Activated CD8-positive, alpha-beta memory T cell treated with anti-CD3 and anti-CD28 coated beads, Interleukin-2, amount 50 U/mL, for 1 hour (primary cell): ENCODE results near the gene TTLL7.
"Not testable (repeated sequence)": the region's sequence is repeated elsewhere in the genome, so short reads cannot be mapped to it uniquely, and the experiment has no call there.

ENCODE experiments used
- DNase-seq: peaks from one replicate; pipeline ENCODE4 v3.0.0-alpha.2; 2020; ENCODE audit errors: extremely low read depth

TTLL7 gene

DNA sequence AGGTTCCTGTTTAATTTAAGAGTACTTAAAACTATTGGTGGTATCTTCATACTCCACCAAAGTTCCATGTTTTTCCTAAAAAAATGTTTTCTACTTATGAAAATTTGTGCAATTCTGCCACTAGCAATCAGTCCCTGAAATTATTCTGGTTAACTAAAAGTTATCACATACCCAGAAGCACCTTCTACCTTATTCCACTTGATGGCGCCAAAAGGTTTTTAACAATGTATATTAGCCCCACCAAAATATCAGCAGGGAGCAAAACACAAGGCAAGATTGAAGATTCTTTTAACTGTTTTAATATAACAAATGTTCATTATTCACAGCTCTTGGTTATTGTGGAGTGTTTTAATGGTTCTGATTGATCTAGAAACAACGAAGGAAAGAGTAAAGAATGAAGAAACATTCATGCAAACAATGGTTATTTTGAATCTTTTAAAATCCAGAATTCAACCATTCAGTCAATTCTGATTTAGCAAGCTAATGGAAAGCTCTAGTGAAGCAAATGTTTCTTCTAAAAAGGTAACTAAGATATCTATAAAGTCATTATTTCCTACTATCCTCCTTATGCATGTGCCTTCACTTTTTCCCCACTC, 67.2 kb downstream of the TTLL7 start:
- DNase-seq: no peak

DNA sequence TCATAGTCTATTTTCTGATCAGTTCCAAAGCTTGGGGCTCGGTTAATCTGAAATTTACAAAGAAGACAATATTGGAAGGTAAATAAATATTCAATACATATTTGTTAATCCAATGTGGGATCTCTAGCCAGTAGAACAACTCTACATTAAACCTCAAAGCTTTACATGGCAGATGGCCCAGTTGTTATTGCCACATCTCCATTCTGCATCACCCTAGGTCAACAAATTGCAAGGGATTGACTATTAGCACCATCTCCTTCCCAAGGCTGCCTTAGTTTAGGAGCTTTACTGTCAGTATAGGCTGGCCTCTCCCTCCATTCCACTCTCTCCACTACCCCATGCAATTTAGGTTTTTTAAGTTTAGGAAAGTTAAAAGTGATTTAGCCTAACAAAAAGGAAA, 69.7 kb downstream of the TTLL7 start:
- no peak for DNase-seq

DNA sequence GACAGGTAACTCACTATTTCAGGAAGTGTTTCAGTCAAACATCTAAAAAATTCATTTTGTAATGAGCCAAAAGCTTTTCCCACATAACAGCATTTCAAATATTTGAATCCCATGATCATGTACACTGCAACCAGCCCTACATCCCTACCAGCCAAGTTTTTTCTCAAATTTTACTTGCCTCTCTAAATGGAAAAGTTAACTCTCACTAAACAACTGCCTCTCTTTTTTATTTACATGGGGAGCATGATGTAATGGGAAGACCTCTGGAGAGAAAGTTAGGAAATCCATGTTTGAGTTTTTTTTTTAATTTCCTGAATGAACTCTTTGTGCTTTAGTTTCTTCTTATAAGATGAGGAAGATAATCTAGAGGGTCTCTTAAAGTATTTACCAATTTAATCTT, 70.5 kb downstream of the TTLL7 start:
- DNase-seq: no peak

DNA sequence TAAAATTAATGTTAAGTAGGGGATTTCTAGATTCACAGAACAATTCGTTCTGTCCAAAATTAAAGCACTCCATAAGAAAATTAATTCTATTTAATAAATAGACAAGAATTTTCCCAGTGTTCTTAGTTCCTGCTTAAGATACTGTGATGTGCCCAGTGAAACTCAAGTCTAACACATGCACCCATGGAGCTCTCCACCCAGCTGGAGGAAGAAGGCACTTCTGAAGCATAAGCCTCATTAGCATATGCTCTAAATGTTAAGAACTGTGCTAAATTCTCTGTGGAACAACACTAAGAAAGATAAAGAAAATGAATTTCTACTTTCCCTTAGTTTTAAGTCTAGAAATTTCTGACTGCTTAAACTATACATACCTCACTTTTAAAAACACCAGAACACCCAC, 71.2 kb downstream of the TTLL7 start:
- no peak for DNase-seq

DNA sequence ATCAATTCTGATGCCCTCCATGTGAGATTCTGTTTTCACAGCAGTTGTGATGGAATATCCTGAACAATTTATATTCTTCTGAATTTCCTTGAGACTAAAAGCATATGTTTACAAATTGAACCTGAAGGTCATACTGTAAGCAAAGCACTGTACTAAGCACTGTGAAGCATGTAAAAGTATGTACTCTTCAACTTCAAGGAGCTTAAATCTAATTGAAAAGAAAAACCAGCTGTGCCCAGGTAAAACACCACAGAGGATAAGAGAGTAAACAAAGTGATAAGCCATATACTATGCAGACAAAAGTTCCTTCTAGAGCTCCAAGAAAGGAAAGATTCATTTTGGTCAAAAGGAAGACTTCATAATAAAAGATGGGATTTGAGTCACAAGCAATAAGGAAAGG, 71.9 kb downstream of the TTLL7 start:
- DNase-seq: no peak

DNA sequence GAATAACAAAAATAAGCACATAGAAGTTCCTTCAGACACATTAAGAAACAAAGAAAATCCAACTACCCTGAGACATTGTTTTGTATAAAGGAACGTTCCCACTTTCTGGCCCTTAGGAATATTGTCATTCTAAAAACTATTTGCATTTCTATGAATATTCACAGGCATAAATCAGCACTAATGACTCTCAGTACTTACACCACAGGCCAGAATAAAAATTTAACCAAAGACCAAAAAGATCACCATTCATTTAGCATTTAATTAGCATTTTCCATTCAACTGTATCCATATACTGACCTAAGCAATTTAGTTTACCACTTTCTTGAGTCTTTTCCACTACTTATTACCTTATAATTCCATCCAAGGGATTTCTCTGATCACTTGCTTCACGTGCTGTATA, 75.4 kb downstream of the TTLL7 start:
- DNase-seq: no peak

DNA sequence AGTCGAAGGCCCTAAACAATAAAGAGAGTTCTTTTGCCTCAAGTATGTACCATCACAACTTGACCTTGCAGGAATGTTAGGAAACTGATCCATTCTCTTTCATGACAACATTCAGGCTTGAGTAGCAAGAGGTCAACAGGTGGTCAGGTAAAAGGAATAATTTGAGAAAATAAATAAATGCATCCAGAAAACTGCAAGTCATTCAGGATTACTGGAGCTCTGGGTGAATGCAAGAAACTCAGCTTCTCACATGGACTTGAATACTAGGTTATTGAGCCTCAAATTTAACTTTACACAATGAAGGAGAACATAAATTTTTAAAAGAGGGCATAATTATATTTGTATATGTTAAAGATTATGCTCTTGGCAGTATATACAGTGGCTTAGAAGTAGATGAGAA, 76.5 kb downstream of the TTLL7 start:
- no peak for DNase-seq

DNA sequence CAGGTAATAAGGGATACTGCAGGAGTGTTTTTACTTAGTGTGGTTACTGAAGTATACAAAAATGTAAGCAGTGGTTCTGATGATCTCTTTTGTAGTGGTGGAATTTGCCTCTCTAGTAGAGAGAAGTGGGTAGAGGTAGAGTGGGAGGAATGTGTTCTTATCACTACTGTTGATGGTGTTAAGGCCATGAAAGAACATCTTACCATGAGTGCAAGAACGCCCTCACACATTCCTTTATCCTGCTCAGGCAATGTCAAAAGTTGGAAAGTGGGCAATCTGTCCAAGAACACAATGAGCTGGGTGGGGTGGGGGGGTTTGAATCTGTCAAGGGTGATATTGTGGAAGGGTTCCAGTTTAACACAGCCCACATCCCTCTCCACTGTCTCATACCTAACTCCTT, 78.6 kb downstream of the TTLL7 start:
- DNase-seq: no peak

DNA sequence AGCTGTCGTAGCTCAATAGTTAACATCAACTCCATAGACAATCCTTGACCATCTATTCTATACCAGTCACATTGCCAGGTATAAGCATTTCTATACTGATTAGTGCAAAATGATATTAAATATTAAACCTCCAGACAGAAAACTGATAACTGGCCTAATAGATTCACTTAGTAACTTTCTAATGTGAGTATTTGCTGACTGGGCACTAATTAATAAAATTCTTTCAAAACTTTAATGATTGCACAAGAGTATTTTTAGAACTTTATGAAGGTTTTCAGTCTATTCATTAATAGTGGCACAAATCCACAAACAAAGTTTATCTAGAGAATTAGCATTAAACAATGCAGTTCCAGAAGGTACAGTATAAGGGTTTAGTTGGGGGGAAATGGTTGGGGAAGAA, 79.1 kb downstream of the TTLL7 start:
- DNase-seq: no peak

DNA sequence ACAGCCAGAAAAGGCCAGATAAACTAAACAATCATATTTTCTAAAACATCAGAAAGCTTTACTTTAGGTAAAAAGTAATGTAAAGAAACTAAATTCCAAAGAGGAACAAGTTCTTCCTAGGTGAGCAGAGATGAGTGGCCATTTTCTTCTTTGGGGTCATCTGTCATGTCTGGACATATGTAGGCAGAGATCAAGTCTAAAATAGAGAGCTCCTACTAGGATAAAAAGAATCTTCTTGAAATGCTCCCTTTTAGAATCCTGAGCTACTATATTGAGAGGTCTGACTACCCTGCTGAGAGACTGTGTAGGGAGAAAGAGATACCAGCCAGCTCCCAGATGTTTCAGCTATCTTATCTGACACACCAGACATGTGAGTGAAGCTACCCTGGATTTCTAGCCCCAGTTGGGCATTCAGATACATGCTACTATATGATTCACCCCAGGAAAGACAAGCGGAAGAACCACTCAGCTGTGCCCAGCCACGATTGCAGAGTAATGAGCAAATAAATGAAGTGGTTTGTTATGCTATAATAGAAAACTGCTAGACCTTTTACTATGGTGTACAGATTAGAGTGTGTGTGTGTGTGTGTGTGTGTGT, 80.1 kb downstream of the TTLL7 start:
- no peak for DNase-seq

DNA sequence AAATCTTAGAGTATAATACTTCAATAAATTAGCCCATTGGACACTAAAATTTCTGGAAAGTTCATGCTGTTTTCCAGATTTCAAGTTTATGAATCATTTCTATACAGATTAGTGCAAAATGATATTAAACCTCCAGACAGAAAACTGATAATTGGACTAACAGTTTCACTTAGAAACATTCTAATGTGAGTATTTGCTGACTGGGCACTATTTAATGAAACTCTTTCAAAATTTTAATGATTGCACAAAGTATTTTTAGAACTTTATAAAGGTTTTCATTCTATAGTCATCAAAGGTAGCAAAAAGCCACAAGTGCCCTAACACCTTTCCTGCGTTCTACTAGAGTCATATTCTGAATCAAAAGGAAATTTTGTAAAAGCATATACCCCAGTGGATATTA, 81.0 kb downstream of the TTLL7 start:
- DNase-seq: no peak

DNA sequence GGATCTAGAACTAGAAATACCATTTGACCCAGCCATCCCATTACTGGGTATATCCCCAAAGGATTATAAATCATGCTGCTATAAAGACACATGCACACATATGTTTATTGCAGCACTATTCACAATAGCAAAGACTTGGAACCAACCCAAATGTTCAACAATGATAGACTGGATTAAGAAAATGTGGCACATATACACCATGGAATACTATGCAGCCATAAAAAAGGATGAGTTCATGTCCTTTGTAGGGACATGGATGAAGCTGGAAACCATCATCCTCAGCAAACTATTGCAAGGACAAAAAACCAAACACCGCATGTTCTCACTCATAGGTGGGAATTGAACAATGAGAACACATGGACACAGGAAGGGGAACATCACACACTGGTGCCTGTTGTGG, 82.8 kb downstream of the TTLL7 start:
- DNase-seq: not testable (repeated sequence)

DNA sequence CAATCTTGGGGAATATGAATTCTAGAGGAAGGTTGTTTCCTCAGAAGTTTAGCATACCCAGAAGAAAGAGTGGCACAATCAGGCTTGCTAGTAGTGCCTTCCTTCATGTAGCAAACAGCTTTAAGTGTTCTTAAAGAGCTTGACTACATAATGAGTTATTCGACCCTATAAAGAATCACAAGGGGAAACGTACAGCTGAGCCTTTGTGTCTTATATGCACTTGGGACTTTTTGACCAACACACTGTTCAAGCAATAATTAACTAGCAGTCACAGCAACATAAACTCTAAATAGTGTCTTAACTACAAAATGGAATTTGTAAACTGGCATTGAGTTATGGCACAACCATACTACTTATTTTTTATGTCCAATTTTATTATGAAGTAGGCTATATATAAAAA, 86.1 kb downstream of the TTLL7 start:
- DNase-seq: no peak

DNA sequence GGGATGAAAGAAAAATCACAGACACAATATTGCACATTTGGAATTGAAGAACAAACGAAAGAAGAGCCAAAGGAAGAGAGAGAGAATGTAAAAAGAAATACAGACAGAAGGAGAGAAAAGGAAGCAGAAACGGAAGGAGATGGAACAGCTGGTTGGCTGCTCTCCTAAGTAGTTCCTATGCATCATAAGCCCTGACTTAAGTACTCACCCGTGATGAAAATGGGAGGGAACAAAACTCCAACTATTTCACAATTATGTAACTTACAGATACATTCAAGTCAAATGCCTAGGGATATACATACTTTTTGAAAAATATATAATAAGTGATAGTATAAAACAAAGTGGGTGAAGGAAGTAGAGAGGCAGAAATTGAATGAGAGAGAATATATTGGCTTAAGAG, 88.5 kb downstream of the TTLL7 start:
- DNase-seq: no peak

DNA sequence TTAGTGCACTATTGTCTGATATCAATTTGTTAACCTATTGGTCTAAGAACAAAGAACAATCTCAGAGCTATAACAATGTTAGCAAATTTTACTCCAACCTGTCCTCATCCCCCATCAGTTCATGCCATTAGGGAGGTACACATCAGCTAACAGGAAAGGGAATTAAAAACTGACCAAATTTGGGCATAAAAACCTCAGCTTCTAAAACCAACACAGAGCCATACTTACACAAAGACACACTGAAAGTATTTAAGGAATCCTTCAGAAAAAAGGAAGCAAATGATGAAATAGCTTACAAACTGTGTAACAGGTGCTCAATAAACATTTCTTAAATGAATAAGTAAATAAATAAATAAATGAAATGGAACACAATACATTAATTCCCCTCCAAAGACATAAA, 89.2 kb downstream of the TTLL7 start:
- DNase-seq: no peak

DNA sequence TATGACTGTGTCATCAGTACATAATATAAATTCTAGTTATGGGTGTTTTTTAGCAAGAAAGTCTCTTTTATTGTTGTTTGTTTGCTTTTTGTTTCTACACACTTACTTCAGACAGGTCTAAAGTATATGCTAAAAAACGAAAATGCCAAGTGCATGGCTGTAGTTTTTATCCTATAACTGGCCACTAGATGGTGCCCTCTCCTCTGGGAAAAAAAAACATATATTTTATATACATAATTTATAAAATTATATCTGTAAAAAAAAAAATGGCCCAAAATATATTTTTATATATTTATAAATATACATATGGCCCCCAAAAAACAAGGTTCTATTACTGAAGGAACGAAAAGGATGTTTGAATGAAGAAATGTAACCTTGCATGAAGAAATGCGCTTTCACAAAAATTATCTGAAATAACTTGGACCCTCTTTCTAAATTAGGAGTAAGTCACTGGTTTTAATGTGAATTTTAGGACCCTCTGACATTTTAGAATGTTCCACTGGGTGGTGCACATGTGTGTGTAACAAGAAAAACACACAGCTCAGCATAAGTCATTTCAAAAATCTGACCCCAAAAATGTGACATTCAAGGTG, 93.5 kb downstream of the TTLL7 start:
- DNase-seq: no peak

DNA sequence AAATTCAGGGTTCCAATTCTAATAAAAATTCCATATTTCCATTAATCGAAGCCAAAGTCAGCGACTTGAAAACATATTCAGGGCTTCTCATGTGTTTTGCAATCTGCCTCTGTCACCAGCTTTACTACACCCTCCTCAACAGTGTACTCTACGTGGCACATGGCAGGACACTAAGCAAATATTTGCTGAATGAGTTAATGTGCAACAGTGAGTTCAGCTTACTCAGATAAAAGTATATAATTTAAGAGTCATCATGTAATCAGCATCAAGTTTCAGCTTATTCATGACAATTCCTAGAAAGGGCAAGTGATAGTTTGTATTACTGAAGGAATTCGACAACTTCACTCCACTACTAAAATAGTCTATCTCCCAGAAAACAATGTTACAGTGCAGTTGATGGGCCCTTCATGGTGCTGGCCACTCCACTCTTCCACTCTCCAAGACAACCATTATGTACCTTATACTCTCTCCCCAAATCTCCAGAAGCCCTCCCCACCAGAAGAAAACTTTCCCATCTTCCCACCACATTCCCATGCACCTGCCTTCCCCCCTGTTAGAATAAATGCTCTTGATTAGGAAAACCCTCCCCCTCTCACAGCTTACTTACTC, 97.3 kb downstream of the TTLL7 start:
- DNase-seq: no peak

DNA sequence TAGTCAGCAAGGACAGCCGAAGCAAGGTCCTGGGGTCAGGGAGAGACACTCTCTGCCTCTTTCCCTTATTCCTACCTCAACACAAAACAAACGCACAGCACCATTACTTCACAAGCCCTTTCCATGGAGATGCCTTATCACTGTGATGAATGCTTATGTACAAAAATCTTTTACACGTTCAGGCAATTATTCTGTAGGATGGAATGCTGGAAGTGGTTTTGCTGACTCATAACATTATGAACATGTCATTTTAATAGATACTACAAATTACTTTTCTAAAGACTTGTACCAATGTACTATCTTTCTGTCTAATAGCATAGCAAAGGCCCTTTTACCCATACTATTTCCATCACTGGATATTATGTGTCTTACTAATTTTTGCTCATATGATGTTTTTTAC, 98.4 kb downstream of the TTLL7 start:
- no peak for DNase-seq

DNA sequence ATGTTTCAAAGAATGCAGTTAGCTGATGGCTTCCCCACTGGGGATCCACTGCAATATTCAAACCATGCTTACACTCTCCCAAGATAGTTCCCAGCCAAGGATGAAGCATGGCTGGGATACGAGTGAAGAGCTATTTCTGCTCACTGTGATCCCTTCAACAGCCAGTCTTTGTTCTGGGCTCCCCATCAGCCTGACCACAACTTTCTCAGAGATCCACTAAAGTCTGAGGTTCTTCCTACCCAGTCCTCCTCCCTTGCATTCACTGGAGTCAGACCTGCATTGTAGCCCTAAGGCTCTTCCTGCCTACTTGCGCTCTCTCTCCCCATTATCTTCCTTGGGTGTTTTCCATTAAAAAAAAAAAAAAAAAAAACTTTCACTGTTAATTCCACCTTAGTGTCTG, 101.4 kb downstream of the TTLL7 start:
- DNase-seq: no peak

DNA sequence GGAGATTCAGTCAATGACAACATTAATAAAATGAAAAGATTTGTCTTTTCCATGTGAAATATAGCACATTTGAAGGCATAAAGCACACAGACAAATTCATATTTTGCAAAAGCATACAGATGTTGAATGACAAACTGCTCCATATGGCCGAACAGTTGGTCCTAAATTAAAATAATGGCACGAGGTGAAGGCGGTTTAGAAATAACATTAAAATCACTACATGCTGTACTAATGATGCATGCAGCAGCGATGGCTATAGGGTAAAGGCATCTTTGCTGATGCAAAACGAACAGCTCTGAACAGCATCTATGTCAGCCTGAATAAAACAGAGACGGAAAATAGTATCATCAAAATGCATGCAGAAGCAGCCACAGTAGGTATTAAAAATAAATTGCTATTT, 102.6 kb downstream of the TTLL7 start:
- no peak for DNase-seq

DNA sequence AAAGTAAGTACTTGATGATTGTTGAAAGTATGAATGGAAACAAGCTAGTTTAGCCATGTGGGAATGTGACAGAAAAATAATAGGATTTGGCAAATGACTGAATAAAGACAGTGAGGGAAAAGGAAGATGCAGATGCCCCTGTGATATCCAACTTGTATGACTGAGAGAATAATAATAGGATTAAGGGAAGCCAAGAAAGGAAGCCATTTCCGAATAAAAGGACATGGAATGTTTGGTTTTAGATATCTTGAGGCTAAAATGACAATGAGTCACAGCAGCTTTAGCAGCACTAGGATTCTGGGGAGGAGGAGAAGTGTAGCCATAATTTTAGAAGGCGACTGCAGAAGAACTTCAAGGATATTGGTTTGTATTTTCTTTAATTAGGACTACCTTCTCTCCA, 109.2 kb downstream of the TTLL7 start:
- no peak for DNase-seq

DNA sequence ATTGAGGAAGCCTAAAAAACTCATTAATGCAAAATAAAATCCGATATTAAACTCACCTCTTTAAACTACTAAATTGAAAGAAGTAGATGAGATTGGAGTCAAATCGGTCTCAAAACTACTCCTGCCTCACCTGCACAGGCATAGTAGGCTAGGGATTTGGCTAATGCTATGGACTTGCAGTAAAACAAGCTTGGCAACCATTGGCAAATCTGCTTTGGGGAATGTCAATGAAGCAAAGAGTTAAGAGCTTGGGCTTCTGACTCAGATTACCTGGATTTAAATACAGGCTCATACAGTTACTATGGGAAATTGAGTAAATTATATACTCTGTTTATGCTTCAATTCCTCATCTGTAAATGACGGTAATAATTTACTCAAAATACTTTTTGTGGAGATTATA, 111.4 kb downstream of the TTLL7 start:
- DNase-seq: no peak

DNA sequence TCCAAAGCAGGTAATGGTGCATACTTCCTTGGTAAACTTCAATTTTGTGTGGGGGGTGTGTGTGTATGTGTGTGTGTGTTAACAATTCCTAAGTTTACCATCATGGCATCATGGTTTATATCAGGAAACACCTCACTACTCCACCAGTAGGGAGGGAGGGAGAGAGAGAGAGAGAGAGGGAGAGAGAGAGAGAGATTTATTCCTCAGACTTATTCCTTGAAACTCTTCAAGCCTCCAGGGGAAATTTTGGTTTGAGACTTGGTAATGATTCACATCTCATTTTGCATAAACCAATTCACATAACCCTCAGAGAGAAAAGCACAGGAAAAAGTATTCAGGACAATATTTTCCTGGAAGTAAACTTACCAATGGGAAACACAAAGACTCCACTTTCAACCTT, 115.0 kb downstream of the TTLL7 start:
- DNase-seq: no peak

DNA sequence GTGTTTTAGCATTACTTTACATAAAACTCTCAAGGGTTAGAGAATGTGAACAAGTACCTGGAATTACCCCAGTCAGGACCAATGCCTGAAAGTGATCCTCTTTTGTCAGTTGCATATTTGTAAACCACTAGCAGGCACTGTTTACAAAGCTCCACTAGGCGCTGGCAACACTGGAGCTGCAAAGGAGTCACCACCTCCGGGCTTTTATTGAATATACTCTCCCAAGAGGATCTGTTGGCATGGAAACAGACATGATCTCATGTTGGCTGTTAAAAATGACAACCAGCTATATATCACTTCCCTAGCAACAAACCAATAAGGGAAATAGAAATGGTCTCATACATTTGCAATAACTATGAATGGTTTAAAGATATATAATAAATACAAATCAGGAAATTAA, 116.0 kb downstream of the TTLL7 start:
- no peak for DNase-seq
